Measurements from ENCODE around the gene RBM23.

Gene RBM23

GRCh38 chr14:22845821-22846625, 72.9 kb downstream of the RBM23 start:
- in situ Hi-C loops (cut with MboI; ENCODE audit: low sequenced_read_pairs), result no loop called here

- in situ Hi-C loops (cut with MboI; ENCODE audit: low sequenced_read_pairs), result no loop called here
Observed at GRCh38 chr14:22845103-22845394, 73.9 kb downstream of the RBM23 start.

GRCh38 chr14:22844221-22845102, 74.5 kb downstream of the RBM23 start:
- in situ Hi-C loops (cut with MboI; ENCODE audit: low sequenced_read_pairs), result no loop called here

Data from HL-60/S4 treated with retinoic acid at 250 ng/mL for 4 days and 3 days (cell line).